Mammary epithelial cell (primary cell): ENCODE results near the gene ACKR3.

Source experiments
- EZH2 ChIP-seq: IDR thresholded peaks from 2 replicates; pipeline ENCODE4 v1.6.1; 2012; ENCODE audit warnings: low read length, inconsistent platforms, borderline replicate concordance
- TF ChIP-seq, protein P1 (sequence below), 2 donors: IDR thresholded peaks in 1 of 2; conservative IDR thresholded peaks in 1 of 2; 2 replicates each; pipeline ENCODE4 v1.5.1; 2011 to 2012; ENCODE audit warnings: inconsistent platforms in 2 of 2, low read length in 2 of 2, mild to moderate bottlenecking in 2 of 2, control low read depth in 1 of 2, low read depth in 1 of 2; ENCODE audit not compliant: insufficient read depth in 1 of 2; ENCODE audit errors: extremely low read depth in 1 of 2

DNA sequence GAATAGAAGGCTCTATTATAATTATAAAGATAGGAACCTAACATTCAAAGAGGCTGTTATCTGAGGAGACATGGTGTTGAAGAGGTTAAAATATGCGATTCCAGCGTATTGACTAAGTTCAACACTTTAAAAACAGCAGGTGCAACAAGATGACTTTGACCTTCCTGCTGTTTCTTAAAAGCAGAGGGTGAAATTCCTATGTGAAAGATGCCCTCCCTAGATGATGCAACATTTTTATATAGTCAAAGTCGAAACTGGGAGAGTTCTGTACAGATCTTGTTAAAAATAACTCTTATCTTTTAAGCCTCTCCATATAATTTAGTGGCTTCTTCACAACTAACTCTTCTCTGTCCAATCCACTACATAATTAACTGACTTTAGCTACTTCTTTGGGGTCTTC, 4.4 kb upstream of the ACKR3 start:
- TF ChIP-seq, protein P1, sequence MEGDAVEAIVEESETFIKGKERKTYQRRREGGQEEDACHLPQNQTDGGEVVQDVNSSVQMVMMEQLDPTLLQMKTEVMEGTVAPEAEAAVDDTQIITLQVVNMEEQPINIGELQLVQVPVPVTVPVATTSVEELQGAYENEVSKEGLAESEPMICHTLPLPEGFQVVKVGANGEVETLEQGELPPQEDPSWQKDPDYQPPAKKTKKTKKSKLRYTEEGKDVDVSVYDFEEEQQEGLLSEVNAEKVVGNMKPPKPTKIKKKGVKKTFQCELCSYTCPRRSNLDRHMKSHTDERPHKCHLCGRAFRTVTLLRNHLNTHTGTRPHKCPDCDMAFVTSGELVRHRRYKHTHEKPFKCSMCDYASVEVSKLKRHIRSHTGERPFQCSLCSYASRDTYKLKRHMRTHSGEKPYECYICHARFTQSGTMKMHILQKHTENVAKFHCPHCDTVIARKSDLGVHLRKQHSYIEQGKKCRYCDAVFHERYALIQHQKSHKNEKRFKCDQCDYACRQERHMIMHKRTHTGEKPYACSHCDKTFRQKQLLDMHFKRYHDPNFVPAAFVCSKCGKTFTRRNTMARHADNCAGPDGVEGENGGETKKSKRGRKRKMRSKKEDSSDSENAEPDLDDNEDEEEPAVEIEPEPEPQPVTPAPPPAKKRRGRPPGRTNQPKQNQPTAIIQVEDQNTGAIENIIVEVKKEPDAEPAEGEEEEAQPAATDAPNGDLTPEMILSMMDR (conservative IDR thresholded peaks at IDR 0.05 in 1 of 2, IDR thresholded peaks at IDR 0.05 in 1 of 2; ENCODE audit: extremely low read depth in 1 of 2, insufficient read depth in 1 of 2, low read depth in 1 of 2, low read length in 2 of 2) = no peak
- TF ChIP-seq EZH2 = no peak
